Right atrium auricular region (tissue), 2 donors: Measurements from ENCODE around the gene SLMAP. TPM values are rescaled to one million over a fixed set of nuclear protein-coding genes. Genes with fewer than 3 reads are reported as not detected.

Source experiments
- DNase-seq: peaks from one replicate; pipeline ENCODE4 v3.0.0-alpha.2; 2019; ENCODE audit warnings: low spot score
- H3K27ac ChIP-seq, 2 donors: fragments of 200-600 bp; sonication (generic); 1 replicate in 1 of 2; 2 replicates in 1 of 2; pipeline ENCODE4 v1.5.1; 2016 to 2019
- H3K27me3 ChIP-seq, 2 donors: fragments of 200-600 bp; sonication (generic); one replicate each; pipeline versions ENCODE4 v1.5.1 to v1.6.0; 2017 to 2019
- H3K36me3 ChIP-seq: fragments of 200-600 bp; sonication (generic); one replicate; pipeline ENCODE4 v1.5.1; 2016
- H3K4me1 ChIP-seq, 2 donors: fragments of 200-600 bp; sonication (generic); one replicate each; pipeline versions ENCODE4 v1.5.1 to v1.6.0; 2017 to 2019
- H3K4me3 ChIP-seq, 2 donors: fragments of 200-600 bp; sonication (generic); 1 replicate in 1 of 2; 2 replicates in 1 of 2; pipeline ENCODE4 v1.5.1; 2017 to 2019; ENCODE audit warnings: mild to moderate bottlenecking in 1 of 2, moderate library complexity in 1 of 2
- H3K9me3 ChIP-seq, 2 donors: fragments of 200-600 bp; sonication (generic); one replicate each; pipeline ENCODE4 v1.5.1; 2019
- CTCF ChIP-seq, 2 donors: fragments of 200-600 bp; sonication (generic); IDR thresholded peaks; one replicate each; pipeline ENCODE4 v1.5.1; 2019; ENCODE audit warnings: antibody characterized with exemption in 2 of 2
- total RNA-seq, 2 donors: library from RNA; depleted of rRNA; stranded (reverse); fragments of >200 nt; gene quantifications; one replicate each; pipeline ENCODE4 v1.1.0, GENCODE V29; 2016

SLMAP gene
- total RNA-seq, 2 donors from 2014 or later: 220 to 256 TPM

DNA sequence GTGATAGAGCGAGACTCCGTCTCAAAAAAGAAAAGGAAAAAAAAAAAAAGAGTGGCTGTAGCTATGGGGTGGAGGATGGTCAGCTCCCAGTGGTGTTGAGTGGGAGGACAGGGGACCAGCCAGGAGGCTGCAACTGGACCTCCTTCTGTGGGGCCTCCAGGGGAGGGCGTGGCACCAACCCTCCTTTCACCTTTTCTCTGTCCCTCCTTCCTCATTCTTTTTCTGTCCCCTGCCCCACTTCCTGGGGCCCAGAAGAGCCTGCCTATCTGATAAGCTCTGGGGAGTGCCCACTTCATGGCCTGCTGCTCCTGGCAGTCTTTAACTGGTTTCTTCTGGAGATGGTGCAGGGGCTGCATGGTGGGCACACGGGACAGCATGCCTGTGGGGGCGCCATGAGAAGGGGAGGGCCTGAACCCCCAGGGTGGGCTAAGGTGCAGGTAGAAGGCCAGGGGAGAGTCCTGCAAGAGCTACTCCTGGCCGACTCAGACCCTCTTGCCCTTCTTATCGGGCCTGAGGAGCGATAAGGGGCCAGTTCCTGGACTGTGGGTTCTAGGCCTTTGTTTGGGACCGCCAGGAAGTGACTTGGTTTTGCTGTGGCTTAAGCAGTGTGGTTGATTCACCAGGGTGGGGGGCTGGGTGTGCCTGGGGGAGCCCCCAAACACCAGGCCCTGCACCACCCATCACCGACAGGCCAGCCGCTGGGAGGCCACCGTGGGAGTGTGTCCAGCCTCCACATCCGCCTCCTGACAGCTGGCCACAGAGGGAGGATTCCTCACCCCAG is 202.7 kb downstream of the SLMAP start:
- H3K4me3 ChIP-seq: no peak overlapping the region

GRCh38 chr3:57959423-57960173 is 203.5 kb downstream of the SLMAP start:
- Histone ChIP-seq H3K36me3 (no peaks in the 10 kb centered on the region), H3K27me3 (no peaks in the 10 kb centered on the region), H3K4me1 (peaks cover 0 to 21% of the 10 kb centered on the region in 2 donors), H3K27ac (peak overlapping the region; percentile 62 to 64), H3K9me3 (no peaks in the 10 kb centered on the region), H3K4me3 (peak overlapping the region in 1 of 2 donors; percentile 12)
- no peak for TF ChIP-seq CTCF (IDR thresholded peaks at IDR 0.05)
- peak; percentile 72 for DNase-seq

More for the DNA sequence above, 202.7 kb downstream of the SLMAP start:
- Histone ChIP-seq H3K27ac (peak overlapping the region; percentile 62 to 64), H3K36me3 (no peaks in the 10 kb centered on the region), H3K4me1 (peaks cover 0 to 21% of the 10 kb centered on the region in 2 donors), H3K27me3 (no peaks in the 10 kb centered on the region), H3K9me3 (no peaks in the 10 kb centered on the region)
- no peak for DNase-seq
- TF ChIP-seq CTCF (IDR thresholded peaks at IDR 0.05): no peak

DNA sequence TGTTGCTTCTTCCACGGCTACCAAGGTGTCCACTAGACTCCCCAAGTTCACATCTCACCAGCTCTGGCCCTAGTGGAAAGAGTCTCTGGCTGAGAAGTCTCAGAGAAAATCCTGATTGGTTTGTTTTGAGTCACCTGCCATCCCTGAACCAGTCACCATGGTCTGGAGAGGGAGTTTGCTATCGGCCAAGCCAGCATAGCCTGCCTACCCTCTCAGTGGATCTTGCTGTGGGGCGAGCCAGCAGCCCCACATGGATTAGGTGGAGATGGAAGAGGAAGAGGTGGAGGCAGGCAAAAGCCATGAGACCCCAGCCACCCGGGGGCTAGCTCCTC is 204.0 kb downstream of the SLMAP start:
- peak overlapping the region; percentile 62 to 64 for H3K27ac ChIP-seq
- no peak for DNase-seq
- H3K4me3 ChIP-seq: no peak overlapping the region
- no peak for TF ChIP-seq CTCF (IDR thresholded peaks at IDR 0.05)
- H3K27me3 ChIP-seq: no peaks in the 10 kb centered on the region
- no peaks in the 10 kb centered on the region for H3K36me3 ChIP-seq
- H3K4me1 ChIP-seq: peaks cover 0 to 21% of the 10 kb centered on the region in 2 donors
- H3K9me3 ChIP-seq: no peaks in the 10 kb centered on the region

- Histone ChIP-seq H3K4me1 (peaks cover 0 to 21% of the 10 kb centered on the region in 2 donors), H3K4me3 (no peak overlapping the region), H3K9me3 (no peaks in the 10 kb centered on the region), H3K27ac (no peak overlapping the region), H3K36me3 (no peaks in the 10 kb centered on the region), H3K27me3 (no peaks in the 10 kb centered on the region)
- TF ChIP-seq CTCF (IDR thresholded peaks at IDR 0.05): no peak
- DNase-seq: no peak
Measured at GRCh38 chr3:57961177-57961827, 205.2 kb downstream of the SLMAP start.

DNA sequence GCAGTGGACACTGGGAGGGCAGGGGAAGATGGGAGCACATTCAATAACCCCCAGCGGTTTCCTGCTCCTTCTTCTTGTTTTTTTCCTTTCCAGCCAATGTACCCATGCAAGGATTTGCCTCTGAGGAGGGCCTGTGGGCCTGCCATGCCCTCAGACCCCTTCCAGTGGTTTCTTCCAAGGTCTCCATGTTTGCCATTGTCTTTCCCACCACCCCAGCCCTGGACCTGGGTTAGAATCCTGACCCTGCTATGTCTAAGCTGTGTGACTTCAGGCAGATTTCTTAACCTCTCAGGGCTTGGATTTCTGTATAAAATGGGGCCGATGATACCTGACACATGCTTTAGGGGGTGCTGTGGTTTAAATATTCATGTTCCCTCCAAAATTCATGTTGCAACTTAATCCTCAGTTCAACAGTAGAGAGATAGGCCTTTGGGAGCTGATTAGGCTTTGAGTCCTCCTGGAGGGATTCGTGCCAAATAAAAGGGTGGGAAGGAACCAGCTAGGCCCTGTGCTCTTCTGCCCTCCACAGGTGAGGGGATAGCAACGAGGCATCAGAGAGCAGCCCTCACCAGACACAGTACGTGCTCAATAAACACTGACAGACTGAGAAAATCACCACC is 205.8 kb downstream of the SLMAP start:
- Histone ChIP-seq H3K4me3 (no peak overlapping the region), H3K27me3 (no peaks in the 10 kb centered on the region), H3K27ac (no peak overlapping the region), H3K36me3 (no peaks in the 10 kb centered on the region), H3K4me1 (peaks cover 0 to 21% of the 10 kb centered on the region in 2 donors), H3K9me3 (no peaks in the 10 kb centered on the region)
- TF ChIP-seq CTCF (IDR thresholded peaks at IDR 0.05): peak in 1 of 2 donors; percentile 43
- no peak for DNase-seq
